ENCODE results near the gene TMEM14B.

- TF ChIP-seq POLR2A (IDR thresholded peaks at IDR 0.05): no peak
- TF ChIP-seq CTCF (IDR thresholded peaks at IDR 0.05): no peak
Observed at GRCh38 chr6:10756085-10756484, 8.5 kb downstream of the TMEM14B start.

All from lower leg skin (tissue), 3 donors.